PC-3 (cell line): ENCODE measurements around the gene RABIF.

Source experiments
- EZH2 ChIP-seq: fragments of 300-600 bp; sonication (generic); IDR thresholded peaks from one replicate; pipeline ENCODE4 v1.6.1; 2017; ENCODE audit warnings: antibody characterized with exemption, mild to moderate bottlenecking, low read length; ENCODE audit not compliant: unreplicated experiment
- EZH2phosphoT487 ChIP-seq: fragments of 300-600 bp; sonication (generic); IDR thresholded peaks from 2 replicates; pipeline ENCODE4 v1.6.1; 2018; ENCODE audit warnings: mild to moderate bottlenecking, antibody characterized with exemption, low read length, borderline replicate concordance
- TF ChIP-seq, protein P1 (sequence below): fragments of 300-600 bp; sonication (generic); conservative IDR thresholded peaks from 2 replicates; pipeline ENCODE4 v1.5.1; 2017; ENCODE audit warnings: antibody characterized with exemption, low read depth, mild to moderate bottlenecking, low read length

DNA sequence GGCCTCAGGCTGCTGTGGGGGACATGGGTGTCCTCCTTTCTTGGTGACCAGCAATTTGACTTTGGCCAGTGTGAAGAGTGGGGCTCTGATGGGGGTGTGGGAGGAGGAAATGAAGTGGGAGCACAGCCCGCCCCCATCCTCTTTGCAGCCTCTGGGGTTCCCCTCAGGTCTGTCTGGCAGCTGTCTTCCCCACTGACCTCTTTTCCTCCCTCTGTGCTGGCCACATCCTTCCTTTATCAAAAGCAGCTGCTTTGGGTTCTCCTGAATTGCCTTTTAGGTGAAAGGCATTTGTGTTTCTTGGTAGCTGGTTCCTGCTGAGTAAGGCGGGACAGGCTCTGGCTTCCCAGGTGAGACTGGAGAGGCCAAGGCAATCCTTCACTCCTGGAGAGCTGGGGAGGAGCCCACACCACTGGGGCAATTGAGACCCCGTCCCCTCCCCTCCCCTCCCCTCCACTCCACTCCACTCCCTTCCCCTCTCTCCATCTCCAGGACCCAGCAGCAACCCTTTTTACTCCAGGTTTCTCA, 53.3 kb downstream of the RABIF start:
- TF ChIP-seq EZH2phosphoT487 (no peak), EZH2 (no peak)
- TF ChIP-seq, protein P1, sequence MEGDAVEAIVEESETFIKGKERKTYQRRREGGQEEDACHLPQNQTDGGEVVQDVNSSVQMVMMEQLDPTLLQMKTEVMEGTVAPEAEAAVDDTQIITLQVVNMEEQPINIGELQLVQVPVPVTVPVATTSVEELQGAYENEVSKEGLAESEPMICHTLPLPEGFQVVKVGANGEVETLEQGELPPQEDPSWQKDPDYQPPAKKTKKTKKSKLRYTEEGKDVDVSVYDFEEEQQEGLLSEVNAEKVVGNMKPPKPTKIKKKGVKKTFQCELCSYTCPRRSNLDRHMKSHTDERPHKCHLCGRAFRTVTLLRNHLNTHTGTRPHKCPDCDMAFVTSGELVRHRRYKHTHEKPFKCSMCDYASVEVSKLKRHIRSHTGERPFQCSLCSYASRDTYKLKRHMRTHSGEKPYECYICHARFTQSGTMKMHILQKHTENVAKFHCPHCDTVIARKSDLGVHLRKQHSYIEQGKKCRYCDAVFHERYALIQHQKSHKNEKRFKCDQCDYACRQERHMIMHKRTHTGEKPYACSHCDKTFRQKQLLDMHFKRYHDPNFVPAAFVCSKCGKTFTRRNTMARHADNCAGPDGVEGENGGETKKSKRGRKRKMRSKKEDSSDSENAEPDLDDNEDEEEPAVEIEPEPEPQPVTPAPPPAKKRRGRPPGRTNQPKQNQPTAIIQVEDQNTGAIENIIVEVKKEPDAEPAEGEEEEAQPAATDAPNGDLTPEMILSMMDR, result no peak
